ENCODE results near the gene IZUMO1.

- TF ChIP-seq, protein P1, sequence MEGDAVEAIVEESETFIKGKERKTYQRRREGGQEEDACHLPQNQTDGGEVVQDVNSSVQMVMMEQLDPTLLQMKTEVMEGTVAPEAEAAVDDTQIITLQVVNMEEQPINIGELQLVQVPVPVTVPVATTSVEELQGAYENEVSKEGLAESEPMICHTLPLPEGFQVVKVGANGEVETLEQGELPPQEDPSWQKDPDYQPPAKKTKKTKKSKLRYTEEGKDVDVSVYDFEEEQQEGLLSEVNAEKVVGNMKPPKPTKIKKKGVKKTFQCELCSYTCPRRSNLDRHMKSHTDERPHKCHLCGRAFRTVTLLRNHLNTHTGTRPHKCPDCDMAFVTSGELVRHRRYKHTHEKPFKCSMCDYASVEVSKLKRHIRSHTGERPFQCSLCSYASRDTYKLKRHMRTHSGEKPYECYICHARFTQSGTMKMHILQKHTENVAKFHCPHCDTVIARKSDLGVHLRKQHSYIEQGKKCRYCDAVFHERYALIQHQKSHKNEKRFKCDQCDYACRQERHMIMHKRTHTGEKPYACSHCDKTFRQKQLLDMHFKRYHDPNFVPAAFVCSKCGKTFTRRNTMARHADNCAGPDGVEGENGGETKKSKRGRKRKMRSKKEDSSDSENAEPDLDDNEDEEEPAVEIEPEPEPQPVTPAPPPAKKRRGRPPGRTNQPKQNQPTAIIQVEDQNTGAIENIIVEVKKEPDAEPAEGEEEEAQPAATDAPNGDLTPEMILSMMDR (IDR thresholded peaks at IDR 0.05), result no peak
- TF ChIP-seq POLR2AphosphoS5 (IDR thresholded peaks at IDR 0.05) (no peak), POLR2A (IDR thresholded peaks at IDR 0.05; ENCODE audit: low read depth) (no peak), EP300 (IDR thresholded peaks at IDR 0.05) (no peak)
These were observed 31.7 kb downstream of the IZUMO1 start for GRCh38 chr19:48714759-48715675.

Measured in esophagus muscularis mucosa (tissue), 4 donors.